Stimulated activated CD8-positive, alpha-beta memory T cell treated with anti-CD3 and anti-CD28 coated beads, Interleukin-4, amount 100 ng/mL, for 1 hour (primary cell): Measurements from ENCODE around the gene SYCP2.
"Not testable (repeated sequence)": the region's sequence is repeated elsewhere in the genome, so short reads cannot be mapped to it uniquely, and the experiment has no call there.

Source experiments
- DNase-seq, 2 donors: peaks; one replicate each; pipeline ENCODE4 v3.0.0-alpha.2; 2020; ENCODE audit warnings: low read depth in 2 of 2, low spot score in 1 of 2

The SYCP2 gene

DNA sequence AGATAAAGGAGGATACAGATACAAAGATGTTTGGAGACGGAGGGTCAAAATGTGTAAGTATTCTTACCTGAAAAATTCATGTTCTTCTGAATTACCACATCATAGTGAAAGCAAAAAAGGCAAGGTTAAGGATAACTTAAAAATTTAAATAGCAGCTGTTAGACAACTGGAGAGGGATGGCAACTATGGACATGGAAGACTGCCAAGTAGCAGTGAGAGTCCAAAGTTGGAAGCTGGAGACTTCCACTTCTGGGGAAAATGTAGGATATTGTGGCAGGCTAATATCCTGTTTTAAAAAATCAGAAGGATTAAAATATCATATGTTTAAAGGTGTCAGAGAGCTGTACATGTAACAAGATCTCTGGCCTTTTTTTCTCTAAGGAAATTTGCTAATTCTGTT, 29.8 kb downstream of the SYCP2 start:
- DNase-seq, result no peak

DNA sequence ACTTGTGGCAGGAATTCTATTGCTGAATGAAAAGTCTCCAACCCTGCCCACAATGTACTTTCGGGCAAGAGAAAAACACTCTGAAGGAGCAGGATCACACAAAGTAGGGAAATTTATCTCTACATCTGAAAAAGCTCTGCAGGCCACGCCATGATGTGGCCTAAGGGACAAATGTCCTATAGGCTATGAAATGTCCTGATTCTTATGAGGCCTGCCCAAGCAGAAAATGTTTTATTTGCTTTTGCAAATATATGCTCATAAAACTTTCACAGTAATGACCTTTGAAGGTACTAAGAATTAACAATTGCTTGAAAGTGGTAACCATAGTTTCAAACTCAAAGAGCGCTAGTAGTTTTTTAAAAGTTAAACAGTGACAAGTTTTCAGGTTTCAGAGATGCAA, 31.0 kb downstream of the SYCP2 start:
- no peak for DNase-seq

DNA sequence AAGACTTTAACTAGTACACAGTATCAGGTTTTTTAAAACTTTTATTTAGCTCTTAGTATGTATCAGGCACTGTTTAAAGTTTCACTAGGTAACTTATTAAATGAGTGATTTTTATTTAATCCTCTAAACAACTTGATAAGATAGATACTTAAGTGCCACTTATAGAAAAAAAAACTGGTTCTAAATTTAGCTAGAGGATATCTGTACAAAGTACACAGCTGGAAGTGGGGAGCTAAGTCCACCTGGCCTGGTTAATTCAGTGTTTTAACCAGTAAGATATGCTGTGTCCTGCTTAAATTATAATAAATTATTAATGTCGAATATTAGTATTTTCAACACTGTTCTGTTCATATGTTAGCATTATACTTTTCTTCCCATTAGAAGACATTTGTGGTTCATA, 37.5 kb downstream of the SYCP2 start:
- no peak for DNase-seq

DNA sequence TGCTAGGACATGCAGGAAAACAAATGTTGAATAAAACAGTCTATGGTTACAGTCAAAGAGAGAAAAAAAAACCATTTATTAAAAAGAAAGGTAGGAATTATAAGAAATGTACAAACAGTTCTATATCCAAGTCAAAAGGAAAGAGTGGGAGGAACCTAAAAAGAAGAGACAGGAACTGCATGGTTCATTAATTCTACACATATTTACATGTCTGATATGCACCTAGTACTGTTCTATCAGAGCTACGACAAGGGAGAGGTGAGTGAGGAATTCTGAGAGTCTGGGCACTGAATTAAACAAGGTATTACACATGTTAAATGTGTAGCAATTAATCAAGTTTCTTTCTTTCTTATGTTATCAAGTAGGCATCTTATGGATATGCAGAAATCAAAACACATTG, 41.9 kb downstream of the SYCP2 start:
- no peak for DNase-seq

DNA sequence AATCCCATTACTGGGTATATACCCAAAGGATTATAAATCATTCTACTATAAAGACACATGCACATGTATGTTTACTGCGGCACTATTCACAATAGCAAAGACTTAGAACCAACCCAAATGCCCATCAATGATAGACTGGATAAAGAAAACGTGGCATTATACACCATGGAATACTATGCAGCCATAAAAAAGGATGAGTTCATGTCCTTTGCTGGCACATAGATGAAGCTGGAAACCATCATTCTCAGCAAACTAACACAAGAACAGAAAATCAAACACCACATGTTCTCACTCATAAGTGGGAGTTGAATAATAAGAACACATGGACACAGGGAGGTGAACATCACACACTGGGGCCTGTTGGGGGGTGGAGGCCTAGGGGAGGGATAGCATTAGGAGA, 43.4 kb downstream of the SYCP2 start:
- DNase-seq, result not testable (repeated sequence)

DNA sequence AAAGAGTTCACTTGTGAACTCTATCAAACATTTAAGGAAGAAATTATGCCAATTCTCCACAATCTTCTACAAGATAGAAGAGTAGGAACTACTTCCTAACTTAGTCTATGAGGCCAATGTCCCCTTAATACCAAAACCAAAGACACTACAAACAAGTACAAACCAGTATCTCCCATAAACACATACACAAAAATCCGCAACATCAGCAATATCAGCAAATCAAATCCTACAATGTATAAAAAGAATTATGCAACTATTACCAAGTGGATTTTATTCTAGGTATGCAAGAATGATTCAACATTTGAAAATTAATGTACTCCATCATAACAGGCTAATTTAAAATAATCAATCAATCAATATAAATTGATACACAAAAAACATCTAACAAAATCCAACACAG, 45.4 kb downstream of the SYCP2 start:
- no peak for DNase-seq

DNA sequence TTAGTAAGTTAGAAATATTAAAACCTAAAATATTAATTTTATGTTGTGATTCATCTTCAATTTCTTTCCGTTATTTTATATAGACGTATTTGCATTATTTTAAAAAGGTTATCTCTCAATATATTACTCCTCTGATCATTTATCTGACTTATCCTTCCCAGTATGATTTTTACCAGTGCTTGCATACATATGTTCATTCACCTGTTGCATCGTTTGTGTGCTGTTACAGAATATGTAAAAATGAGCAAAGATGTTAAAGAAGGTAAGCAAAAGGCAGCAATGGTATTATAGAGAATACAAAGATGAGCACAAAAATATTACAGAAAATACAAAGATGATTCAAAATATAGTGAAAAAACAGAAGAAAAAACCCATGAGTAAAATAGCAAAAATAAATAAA, 48.9 kb downstream of the SYCP2 start:
- no peak for DNase-seq

DNA sequence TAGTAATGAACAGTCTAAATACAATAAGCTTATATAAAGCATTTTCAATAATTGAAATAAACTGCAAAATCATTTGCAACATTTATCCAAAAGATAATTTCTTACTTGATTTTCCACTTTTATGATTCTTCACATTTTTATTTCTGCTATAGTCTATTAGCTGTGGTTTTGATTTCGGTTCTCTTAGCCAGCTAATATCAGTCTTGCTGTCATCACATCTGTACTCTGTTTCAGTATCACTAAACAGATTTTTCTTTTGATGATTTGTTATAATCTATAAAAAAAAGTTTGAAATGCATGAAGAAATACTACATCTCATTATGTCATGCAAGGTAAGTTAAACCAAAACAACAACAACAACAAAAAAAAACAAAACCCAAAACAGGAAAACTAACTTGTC, 53.2 kb downstream of the SYCP2 start:
- no peak for DNase-seq

DNA sequence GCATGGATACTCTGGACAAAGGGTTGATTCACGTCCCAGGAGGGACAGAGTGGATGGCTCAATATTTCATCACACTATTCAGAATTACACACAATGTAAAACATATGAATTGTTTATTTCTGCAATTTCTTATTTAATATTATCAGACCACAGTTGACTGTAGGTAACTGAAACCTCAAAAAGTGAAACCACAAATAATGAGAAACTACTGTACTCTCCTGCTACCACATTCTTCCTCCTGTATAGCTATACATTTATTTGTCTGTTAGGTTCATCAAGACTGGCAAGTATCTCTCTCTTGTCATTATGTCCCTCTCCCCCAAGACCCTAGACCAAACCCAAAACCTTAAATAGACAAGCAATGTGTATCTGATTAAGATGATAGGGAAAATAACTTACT, 60.0 kb downstream of the SYCP2 start:
- no peak for DNase-seq

DNA sequence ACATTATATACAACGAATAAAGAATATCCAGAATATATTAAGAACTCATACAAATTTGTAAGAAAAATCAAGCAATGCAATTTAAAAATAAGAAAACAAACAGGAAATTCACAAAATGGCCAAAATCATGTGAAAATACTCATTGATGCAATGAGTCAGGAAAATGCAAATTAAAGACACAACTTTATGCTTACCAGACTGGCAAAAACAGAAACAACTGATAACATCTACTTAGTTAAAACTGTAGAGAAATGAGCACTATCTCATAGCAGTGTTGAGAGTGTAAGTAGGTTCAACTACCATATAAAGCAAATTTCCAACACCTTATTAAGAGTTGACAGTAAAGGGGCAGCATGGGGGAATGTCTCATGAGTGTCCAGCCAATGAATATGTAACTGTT, 62.3 kb downstream of the SYCP2 start:
- DNase-seq, result no peak

DNA sequence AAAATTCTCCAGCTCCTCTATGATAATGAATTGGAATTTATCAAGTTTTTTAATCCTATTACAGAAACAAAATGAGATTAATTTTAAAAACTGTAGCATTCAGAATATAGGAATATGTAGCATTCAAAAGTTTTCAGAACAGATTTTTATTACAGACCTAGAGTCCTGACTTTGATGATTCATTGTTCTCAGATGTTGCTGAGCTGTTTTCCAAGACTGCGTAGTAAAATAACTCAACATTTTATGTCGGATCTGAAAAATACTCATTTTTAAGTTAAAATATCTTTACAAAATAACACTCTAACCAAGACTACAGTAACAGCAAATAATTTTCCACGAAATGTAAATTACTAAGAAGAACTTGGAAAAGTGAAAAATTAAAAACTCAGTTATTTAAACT, 67.1 kb downstream of the SYCP2 start:
- DNase-seq, result no peak

DNA sequence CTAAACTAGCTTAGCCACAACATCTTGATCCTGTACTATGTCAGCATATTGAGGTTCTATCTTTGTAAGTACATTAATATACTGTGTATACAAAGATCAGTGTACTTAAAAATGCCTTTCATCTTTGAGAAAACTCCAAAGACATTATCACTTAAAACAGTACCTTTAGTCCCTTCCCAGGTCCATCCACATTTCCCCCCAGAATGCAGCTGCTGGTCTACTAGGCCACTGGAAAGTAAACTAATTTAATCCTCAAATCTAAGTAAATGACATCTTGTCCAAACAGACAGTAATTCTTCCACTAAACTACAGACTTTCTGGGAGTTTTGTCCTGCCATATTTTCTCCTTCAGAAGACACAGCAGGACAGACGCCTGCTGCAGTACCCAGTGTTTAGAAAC, 68.7 kb downstream of the SYCP2 start:
- no peak for DNase-seq

DNA sequence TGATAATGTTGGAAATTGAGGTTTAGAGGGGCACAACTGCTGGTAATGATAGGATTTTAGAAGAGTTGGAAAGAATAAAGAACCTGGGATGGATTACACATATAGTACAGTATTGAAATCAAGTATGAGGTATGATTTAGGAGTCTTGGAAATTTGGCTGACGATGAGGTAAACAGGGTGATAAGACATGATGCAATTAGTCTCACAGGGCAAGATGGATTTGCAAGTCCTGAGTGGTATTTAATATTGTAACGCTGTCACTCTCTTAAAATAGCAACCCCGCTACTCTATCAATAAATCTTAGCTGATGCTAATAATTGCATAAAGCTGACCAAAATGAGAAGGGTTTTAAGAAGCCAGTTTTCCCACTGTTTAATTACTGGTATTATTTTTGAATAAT, 70.4 kb downstream of the SYCP2 start:
- no peak for DNase-seq

DNA sequence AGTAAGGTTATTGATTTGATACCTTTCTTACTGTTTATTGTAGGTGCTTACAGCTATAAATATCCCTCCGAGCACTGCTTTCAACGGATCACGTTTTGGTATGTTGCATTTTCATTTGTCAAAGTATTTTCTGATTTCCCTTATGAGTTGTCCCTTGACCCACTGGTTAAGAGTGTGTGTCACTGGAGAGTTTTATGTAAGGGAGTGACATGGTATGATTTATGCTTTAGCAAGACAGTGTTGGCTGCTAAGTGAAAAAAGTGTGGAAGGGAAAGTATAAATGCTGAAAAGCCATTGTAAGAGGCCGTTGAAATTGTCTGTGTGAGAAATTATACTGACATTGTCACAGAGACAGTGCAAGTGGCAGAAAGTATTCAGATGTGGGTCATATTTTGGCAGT, 72.0 kb downstream of the SYCP2 start:
- no peak for DNase-seq

DNA sequence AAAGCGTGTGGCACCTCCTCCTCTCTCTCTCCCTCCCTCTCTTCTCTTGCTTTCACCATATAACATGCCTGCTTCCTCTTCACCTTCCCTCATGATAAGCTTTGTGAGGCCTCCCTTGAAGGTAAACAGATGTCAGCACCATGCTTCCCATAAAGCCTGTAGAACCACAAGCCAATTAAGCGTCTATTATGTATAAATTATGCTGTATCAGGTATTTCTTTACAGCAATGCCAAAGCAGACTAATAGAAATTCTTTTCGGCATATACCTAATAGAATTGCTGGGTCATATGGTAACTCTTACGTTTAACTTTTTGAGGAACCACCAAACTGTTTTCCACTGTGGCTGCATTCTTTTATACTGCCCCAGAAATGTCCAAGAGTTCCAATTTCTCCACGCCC, 75.0 kb downstream of the SYCP2 start:
- DNase-seq, result no peak

DNA sequence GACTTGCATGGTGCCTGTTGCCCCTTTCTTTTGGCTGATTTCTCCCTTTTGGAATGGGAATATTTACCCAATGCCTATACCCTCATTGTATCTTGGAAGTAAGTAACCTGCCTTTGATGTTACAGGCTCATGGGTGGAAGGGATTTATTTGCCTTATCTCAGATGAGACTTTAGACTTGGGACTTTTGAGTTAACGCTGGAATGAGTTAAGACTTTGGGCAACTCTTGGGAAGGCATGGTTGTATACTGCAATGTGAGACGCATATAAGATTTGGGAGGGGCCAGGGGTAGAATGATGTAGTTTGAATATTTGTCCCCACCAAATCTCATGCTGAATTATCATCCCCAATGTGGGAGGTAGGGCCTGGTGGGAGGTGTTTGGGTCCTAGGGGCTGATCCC, 75.5 kb downstream of the SYCP2 start:
- DNase-seq, result no peak

DNA sequence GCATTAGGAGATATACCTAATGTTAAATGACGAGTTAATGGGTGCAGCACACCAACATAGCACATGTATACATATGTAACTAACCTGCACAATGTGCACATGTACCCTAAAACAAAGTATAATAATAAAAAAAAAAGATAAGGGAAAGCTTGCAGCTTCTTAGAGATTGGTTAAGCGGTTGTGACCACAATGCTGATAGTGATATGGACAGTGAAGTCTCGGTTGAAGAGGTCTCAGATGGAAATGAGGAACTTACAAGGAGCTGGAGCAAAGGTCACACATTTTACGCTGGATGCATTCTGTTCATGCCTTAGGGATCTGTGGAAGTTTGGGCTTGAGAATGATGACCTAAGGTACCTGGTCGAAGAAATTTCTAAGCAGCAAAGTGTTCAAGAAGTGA, 76.5 kb downstream of the SYCP2 start:
- not testable (repeated sequence) for DNase-seq

DNA sequence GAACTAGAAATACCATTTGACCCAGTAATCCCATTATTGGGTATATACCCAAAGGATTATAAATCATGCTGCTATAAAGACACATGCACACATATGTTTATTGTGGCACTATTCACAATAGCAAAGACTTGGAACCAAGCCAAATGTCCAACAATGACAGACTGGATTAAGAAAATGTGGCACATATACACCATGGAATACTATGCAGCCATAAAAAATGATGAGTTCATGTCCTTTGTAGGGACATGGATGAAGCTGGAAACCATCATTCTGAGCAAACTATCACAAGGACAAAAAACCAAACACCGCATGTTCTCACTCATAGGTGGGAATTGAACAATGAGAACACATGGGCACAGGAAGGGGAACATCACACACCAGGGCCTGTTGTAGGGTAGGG, 76.9 kb downstream of the SYCP2 start:
- DNase-seq, result not testable (repeated sequence)

DNA sequence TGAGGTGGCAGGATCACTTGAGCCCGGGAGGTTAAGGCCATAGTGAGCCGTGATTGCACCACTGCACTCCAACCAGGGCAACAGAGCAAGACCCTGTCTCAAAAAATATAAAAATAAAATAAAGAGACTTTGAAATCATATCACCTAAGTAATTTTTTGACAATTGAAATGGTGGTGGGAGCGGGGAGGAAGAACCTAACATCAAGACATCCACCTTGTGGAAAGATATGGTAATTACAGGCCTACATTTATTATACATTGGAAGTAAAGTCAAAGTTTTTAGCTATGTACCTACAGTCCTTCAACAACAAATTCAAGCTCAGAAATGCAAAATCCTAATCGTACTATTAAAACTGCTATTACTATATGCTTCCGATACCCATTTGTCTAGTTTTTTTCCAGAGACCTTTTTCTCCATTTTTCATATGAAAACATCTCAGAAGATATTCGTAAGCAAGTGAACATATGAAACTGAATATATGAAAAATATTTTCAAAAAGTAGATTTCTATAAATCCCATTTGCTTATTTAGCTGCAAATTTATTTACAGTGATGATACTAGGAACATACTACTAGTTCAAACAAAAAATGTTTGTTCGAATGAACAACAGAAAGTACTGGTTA, 83.3 kb downstream of the SYCP2 start:
- no peak for DNase-seq

DNA sequence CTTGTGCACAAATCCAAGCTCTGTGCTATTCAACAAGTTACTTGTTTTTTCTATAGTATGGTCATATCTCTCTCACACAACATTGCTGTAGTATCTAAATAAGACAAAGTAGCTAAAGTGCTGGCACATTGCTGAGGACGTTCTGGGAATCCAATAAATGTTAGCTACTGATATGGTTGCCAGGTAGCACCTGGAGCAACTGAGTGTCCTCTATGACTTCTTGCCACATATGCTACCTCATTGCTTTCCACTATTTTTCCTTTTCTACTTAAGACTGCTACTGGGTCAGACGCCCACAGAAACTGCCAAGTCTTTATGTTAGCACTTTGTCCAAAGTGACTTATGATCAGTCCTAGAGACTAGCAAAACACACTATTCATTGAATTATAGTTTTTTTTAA, 85.3 kb downstream of the SYCP2 start:
- no peak for DNase-seq

DNA sequence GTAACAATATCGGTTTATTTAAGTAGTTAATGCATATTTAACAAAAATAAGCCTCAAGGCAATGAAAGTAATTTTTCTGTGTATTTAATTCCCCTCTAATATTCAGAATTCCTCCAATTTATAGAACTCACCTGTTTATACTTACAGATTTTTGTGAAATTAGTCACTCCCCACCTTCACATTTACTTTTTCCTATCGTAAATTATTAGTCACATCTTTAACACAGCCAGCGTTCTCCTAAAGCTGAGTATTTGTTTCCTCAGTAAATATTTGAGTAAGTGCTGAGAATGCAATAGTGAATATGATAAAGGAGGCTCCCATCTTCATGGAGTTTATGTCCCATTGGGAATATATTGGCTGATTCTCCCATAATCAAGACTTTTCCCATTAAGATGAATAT, 88.0 kb downstream of the SYCP2 start:
- no peak for DNase-seq

DNA sequence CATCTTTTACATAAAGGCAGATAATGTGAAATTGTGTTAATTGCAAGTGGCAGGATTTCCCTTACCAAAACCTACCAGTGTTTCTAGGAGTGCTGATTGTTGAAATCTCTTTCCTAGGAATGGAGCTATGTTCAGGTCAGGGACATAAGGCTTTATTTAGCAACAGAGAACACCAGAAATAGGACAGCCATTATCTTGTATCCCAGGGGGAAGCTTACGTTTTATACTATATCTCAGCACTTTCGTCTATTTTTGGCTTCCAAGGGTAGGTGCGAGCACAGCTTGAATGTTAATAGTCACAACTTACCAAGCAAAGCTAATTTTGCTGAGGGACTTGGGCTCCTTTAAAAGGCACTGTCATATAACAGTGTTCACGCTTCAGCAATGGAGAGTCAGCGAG, 94.0 kb downstream of the SYCP2 start:
- no peak for DNase-seq

DNA sequence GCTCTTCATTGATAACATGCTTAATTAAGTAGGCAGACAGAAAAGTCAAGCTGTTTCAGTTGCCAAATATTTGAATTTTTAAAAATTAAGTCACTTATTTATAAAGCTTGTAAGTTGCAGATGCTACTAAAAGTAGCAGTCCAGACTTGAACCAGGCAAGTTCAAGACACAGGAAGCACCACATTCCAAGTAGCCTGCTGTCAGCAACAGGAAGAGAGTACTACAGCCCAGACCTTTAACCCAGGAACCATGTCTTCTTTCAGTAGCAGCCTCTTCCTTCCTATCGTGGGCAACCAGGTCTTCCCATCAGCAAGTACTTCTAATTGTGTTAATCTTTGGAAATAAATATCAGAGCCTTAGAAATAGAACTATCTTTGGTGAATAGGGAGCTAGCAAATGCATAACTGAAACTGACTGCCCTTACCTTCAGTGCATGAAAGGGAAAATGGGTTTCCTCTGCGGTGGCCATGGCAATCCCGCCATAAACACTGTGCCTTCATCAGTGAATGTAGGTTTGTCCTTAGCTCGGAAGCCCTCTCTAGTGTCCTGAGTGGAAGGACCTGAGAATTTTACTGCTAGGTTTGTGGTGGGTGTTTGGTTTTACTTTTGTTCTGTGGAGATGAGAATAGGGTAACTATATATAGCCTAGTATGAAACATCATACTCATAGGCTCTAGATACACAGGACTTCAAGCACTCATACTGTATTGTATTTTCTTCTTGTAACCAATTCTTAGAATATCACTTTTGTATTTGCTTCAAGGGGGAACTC, 95.6 kb downstream of the SYCP2 start:
- no peak for DNase-seq
